Fibroblast of the aortic adventitia (primary cell): Measurements from ENCODE around the gene ASAP2. TPM values are rescaled to one million over a fixed set of nuclear protein-coding genes. Genes with fewer than 3 reads are reported as not detected.
"Not testable (repeated sequence)": the region's sequence is repeated elsewhere in the genome, so short reads cannot be mapped to it uniquely, and the experiment has no call there.

Experiments used
- DNase-seq: peaks from one replicate; pipeline ENCODE4 v3.0.0-alpha.2; 2010; ENCODE audit warnings: low read depth
- H3K4me3 ChIP-seq: 2 replicates; pipeline ENCODE4 v1.5.1; 2011; ENCODE audit warnings: low read depth, mild to moderate bottlenecking, control low read depth, low read length, moderate library complexity
- total RNA-seq: library from RNA; depleted of rRNA; stranded (reverse); fragments of >200 nt; gene quantifications from 2 replicates; pipeline ENCODE4 v1.2.3, GENCODE V29; 2012; ENCODE audit warnings: low replicate concordance
- TF ChIP-seq, protein P1 (sequence below): IDR thresholded peaks from 2 replicates; pipeline ENCODE4 v1.5.1; 2011; ENCODE audit warnings: mild to moderate bottlenecking, low read length, control low read depth, inconsistent platforms; ENCODE audit not compliant: insufficient read depth

ASAP2 gene
- total RNA-seq, 1 donor, result 76.4 TPM

DNA sequence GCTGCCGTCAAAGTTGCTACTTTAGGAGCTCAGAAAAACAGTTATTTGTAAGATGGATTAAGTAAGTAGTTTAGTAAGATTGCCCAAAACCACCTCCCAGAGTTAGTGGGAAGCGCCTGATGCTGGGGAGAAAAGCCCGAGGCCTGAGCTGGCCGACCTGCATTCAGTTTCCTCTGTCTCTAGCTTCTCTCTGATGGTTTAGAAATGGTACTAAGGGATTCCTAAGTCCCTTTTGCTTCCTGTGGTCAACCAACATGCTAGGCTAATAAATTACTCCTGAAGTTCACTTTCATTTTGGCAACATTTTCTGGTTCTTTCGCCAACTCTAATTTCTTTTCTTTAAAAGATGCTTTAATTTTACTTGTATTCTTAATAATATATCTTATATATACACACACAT is 60.1 kb downstream of the ASAP2 start:
- DNase-seq, result no peak
- H3K4me3 ChIP-seq, result no peak overlapping the region
- TF ChIP-seq, protein P1, sequence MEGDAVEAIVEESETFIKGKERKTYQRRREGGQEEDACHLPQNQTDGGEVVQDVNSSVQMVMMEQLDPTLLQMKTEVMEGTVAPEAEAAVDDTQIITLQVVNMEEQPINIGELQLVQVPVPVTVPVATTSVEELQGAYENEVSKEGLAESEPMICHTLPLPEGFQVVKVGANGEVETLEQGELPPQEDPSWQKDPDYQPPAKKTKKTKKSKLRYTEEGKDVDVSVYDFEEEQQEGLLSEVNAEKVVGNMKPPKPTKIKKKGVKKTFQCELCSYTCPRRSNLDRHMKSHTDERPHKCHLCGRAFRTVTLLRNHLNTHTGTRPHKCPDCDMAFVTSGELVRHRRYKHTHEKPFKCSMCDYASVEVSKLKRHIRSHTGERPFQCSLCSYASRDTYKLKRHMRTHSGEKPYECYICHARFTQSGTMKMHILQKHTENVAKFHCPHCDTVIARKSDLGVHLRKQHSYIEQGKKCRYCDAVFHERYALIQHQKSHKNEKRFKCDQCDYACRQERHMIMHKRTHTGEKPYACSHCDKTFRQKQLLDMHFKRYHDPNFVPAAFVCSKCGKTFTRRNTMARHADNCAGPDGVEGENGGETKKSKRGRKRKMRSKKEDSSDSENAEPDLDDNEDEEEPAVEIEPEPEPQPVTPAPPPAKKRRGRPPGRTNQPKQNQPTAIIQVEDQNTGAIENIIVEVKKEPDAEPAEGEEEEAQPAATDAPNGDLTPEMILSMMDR, result no peak

DNA sequence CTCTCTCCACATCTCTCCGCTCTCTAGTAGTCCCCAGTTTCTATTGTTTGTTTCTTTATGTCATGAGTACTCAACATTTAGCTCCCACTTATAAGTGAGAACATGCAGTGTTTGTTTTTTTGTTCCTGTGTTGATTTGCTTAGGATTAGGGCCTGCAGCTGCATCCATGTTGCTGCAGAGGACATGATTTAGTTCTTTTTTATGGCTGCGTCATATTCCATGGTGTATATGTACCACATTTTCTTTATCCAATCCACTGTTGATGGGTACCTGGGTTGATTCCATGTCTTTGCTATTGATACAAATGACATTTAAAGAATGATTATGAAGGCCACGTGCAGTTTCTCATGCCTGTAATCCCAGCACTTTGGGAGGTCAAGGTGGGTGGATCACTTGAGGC is 60.7 kb downstream of the ASAP2 start:
- not testable (repeated sequence) for DNase-seq, H3K4me3 ChIP-seq

DNA sequence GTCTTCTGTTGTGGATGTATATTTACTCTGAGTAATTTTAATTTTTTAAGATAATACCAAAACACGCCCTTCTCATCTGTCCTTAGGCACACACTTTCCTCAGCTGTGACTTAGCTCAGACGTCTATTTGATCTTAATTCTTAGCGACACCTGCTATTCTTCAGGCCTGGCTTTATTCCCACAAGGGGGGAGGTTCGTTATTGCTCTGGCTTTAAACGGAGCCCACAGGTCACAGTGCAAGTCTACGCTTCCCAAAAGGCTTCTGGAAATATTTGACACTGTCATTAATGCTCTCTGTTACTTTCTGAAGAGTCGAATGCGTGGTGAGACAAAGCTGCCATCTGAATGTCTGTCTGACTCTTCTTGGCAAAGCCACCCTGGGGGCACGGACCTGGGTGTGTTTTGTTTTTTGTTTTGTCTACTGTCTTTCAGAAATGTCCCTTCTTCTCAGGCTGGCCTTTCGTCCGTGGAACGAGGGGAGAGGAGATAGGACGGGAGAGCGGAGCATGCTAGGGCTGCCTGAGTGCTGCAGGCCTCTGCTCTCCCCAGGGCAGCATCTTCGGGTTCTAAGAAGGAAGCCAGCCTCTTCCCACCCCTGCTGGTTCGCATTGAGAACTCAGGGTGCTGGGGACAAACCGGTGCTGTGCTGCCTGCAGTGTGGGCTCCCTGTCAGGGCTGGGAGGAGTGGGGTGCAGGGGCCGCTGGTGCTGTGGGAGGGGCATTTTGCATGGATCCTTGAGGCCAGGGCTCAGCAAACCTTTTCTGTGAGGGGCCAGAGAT is 61.9 kb downstream of the ASAP2 start:
- no peak overlapping the region for H3K4me3 ChIP-seq
- DNase-seq, result no peak
- TF ChIP-seq, protein P1, result no peak

DNA sequence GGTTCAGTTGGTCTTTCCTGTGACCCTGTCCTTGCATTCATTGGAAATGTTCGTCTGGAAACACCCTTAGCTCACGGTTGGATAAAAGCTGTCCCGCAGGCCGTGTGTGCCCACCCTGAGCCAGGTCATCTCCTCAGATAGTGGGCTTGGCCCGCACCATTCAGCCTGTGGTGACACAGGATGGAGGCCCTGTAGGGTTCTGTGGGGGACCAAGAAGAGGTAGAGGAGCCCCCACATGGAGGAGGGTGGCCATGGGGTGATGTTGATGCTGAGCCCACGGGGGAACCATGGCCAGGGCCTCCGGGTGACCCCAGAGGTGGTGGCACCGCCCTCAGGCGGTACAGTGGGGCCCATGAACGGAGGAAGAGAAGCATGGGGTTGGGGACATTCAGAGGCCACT is 62.7 kb downstream of the ASAP2 start:
- H3K4me3 ChIP-seq, result no peak overlapping the region
- TF ChIP-seq, protein P1, result no peak
- no peak for DNase-seq

DNA sequence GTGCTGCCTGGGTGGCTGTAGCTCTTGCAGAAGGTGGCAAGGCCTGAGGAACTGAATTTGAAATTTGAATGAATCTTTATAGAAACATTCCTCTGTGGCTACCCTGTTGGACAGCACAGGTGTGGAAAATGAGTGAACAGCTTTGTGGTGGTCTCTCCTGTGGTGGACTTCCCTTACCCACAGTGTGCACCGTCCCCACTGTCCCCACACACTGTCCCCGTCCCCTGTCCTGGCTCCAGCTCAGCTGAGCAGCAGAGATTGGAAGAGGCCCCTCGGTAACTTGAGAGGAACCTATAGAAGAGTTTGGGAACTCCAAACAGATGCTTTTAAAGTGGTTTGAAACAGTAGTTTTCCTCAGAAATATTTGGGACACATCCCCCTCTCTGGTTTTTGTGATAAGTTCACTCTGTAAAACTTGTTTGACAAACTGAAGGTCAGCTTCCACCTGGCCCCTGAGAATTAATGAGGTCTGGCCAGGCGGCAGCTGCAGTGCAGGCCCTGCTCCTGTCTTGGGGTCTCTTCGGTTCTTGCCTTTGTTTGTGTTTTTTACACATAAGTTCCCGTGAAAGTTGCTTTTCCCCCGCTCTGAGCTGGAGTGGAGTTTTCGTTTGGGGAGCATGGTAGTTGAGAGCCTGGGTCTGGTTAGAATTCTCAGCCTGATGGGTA is 63.2 kb downstream of the ASAP2 start:
- H3K4me3 ChIP-seq, result no peak overlapping the region
- TF ChIP-seq, protein P1, result no peak
- DNase-seq, result no peak

DNA sequence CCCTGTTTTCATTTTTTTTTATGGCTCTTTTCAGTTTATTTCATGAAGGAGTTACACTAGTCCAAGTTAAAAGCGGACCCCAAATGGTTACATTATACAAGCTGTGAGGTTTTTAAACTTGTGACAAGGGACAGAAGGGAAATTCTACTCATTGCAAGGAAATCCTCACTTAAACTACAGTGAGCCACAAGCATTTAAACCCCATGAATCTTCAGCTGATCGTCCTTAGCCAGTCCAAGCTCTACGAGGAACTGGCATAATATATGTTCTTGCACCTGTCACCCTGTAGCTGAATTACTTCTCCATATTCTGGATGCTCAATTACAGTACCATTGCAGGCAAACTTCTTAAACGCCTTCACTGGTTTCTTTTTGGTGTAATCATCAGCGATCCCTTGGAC is 64.5 kb downstream of the ASAP2 start:
- H3K4me3 ChIP-seq, result no peak overlapping the region
- TF ChIP-seq, protein P1, result no peak
- DNase-seq, result no peak

DNA sequence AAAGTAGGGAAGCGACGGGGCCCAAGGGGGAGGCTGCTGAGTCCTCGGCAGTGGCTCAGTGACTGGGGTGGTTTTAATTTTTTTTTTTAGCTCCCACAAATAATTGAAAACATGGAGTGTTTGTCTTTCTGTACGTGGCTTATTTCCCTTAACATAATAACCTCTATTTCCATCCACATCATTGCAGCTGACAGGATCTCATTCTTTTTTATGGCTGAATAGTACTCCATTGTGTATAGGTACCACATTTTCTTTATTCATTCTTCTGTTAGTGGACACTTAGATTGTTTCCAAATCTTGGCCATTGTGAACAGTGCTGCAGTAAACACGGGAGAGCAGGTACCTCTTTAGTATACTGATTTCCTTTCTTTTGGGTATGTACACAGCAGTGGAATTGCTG is 65.1 kb downstream of the ASAP2 start:
- H3K4me3 ChIP-seq, result no peak overlapping the region
- TF ChIP-seq, protein P1, result no peak
- no peak for DNase-seq
